Chondrocyte (in vitro differentiated cells): ENCODE results near the gene B3GNT8. TPM values are rescaled to one million over a fixed set of nuclear protein-coding genes. Genes with fewer than 3 reads are reported as not detected.
A peak's percentile ranks its signal among the peaks of the same experiment; 100 is the strongest.

ENCODE experiments used
- DNase-seq: peaks from one replicate; pipeline ENCODE4 v3.0.0; 2021; ENCODE audit warnings: mixed read lengths, low spot score
- H3K27ac Mint-ChIP-seq: one replicate; pipeline ENCODE4 v1.8.0; 2021; ENCODE audit warnings: mild to moderate bottlenecking, moderate library complexity, mixed read lengths; ENCODE audit not compliant: unreplicated experiment
- H3K27me3 Mint-ChIP-seq: 2 replicates; pipeline ENCODE4 v1.8.0; 2021; ENCODE audit warnings: low read depth, mixed read lengths
- H3K36me3 Mint-ChIP-seq: 2 replicates; pipeline ENCODE4 v1.8.0; 2021; ENCODE audit warnings: low read depth, mixed read lengths
- H3K4me1 Mint-ChIP-seq: 2 replicates; pipeline ENCODE4 v1.8.0; 2021; ENCODE audit warnings: low read depth, mild to moderate bottlenecking, mixed read lengths
- H3K4me3 Mint-ChIP-seq: one replicate; pipeline ENCODE4 v1.8.0; 2021; ENCODE audit warnings: mild to moderate bottlenecking, moderate library complexity, mixed read lengths; ENCODE audit not compliant: unreplicated experiment
- H3K9me3 Mint-ChIP-seq: 2 replicates; pipeline ENCODE4 v1.8.0; 2021; ENCODE audit warnings: low read depth, mixed read lengths
- total RNA-seq: library from RNA; stranded (reverse); gene quantifications from 3 replicates; pipeline ENCODE4 v1.2.1, GENCODE V29; 2021
- TF ChIP-seq, protein P1 (sequence below): fragments of 200-600 bp; sonication (generic); IDR thresholded peaks from 2 replicates; pipeline ENCODE4 v1.5.0; 2021; ENCODE audit warnings: antibody characterized with exemption, mild to moderate bottlenecking, moderate library complexity

B3GNT8 gene
- total RNA-seq, 1 donor from 2014 or later = 0.70 TPM

DNA sequence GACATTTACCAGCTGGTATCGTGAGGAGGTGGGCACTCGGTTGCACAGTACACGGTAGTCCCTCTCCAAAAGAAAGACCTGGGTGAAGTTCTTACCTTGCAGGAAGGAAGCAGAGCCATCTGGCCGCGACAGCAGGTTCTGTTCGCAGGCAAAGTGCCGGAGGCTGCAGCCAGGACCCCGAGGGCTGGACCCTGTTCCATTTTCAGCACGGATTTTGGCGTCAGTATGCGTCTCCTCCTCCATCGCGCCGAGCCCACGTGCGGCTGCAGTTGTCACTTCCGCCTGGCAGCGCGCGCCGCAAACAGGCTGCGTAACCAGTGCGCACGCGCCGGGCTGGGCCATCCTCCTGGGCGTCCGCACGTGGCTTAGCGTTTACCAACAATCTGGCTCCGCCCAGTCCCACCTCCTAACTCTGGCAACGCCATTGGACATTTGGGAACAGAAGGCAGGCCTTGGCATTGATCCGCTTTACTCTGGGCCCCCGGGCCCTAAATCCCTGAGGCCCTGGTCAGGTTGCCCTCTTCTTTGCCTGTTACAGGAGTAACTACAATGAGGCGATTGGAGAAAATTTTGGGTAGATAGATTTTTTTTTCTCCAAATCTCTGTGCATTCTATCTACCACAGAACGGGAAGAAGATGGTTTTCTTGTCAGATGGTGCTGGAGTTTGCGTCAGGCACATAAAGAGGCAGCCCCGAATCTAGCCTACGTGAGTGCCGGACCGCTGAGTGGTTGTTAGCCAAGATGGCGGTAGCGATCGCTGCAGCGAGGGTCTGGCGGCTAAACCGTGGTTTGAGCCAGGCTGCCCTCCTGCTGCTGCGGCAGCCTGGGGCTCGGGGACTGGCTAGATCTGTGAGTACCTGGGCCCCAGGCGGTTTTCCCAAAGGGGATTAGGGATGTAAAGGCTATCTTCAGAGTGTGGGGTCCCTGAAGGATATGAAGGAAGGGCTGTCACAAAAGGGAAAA lies 29.8 kb downstream of the B3GNT8 start, which contains the start of the genes BCKDHA and EXOSC5:
Gene BCKDHA, plus strand, starts transcription at position 733 of the 964 bp plus-strand sequence. Its CDS starts 10 bp downstream, at position 743.
Gene EXOSC5, minus strand, starts transcription at position 274 of the 964 bp plus-strand sequence. Its CDS starts 31 bp downstream, at position 243.
- Mint-ChIP-seq H3K36me3 (no peaks in the 10 kb centered on the region), H3K9me3 (no peaks in the 10 kb centered on the region), H3K4me1 (peaks cover 35% of the 10 kb centered on the region), H3K27ac (peak within 1 kb of the TSS; percentile 99), H3K4me3 (peak within 1 kb of the TSS; percentile 98), H3K27me3 (no peaks in the 10 kb centered on the region)
- TF ChIP-seq, protein P1, sequence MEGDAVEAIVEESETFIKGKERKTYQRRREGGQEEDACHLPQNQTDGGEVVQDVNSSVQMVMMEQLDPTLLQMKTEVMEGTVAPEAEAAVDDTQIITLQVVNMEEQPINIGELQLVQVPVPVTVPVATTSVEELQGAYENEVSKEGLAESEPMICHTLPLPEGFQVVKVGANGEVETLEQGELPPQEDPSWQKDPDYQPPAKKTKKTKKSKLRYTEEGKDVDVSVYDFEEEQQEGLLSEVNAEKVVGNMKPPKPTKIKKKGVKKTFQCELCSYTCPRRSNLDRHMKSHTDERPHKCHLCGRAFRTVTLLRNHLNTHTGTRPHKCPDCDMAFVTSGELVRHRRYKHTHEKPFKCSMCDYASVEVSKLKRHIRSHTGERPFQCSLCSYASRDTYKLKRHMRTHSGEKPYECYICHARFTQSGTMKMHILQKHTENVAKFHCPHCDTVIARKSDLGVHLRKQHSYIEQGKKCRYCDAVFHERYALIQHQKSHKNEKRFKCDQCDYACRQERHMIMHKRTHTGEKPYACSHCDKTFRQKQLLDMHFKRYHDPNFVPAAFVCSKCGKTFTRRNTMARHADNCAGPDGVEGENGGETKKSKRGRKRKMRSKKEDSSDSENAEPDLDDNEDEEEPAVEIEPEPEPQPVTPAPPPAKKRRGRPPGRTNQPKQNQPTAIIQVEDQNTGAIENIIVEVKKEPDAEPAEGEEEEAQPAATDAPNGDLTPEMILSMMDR = peak; percentile 12
- DNase-seq = peak; percentile 99

DNA sequence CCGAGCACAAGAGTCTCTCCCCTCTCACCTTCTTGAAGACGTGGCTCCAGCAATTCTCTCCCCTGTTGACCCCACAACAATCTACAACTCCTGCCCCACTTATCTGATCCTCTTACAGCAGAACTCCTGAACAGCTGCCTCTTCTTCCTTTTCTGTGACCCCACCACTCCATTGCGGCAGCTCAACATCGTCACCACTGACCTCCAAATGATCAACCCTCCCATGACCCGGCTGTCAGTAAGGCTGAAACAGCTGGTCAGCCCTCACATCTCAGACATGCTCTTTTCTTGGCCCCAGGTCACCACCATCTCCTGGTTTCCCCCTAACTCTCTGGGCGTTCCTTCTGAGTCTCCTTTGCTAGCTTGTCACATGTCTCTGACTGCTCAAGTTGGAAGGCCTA lies 31.8 kb downstream of the B3GNT8 start:
- no peak overlapping the region for H3K27ac Mint-ChIP-seq
- H3K4me3 Mint-ChIP-seq = peak overlapping the region; percentile 14
- H3K36me3 Mint-ChIP-seq = peaks cover 3% of the 10 kb centered on the region

GRCh38 chr19:41392775-41393174 lies 34.4 kb downstream of the B3GNT8 start:
- DNase-seq = no peak
- peaks cover 3% of the 10 kb centered on the region for H3K36me3 Mint-ChIP-seq
- H3K4me3 Mint-ChIP-seq = no peak overlapping the region
- H3K9me3 Mint-ChIP-seq = no peaks in the 10 kb centered on the region
- H3K27ac Mint-ChIP-seq = no peak overlapping the region
- H3K27me3 Mint-ChIP-seq = no peaks in the 10 kb centered on the region
- TF ChIP-seq, protein P1 = no peak
- H3K4me1 Mint-ChIP-seq = peaks cover 18% of the 10 kb centered on the region

More for the DNA sequence above, 31.8 kb downstream of the B3GNT8 start:
- TF ChIP-seq, protein P1 = no peak
- H3K9me3 Mint-ChIP-seq = no peaks in the 10 kb centered on the region
- no peak for DNase-seq
- peaks cover 35% of the 10 kb centered on the region for H3K4me1 Mint-ChIP-seq
- no peaks in the 10 kb centered on the region for H3K27me3 Mint-ChIP-seq

DNA sequence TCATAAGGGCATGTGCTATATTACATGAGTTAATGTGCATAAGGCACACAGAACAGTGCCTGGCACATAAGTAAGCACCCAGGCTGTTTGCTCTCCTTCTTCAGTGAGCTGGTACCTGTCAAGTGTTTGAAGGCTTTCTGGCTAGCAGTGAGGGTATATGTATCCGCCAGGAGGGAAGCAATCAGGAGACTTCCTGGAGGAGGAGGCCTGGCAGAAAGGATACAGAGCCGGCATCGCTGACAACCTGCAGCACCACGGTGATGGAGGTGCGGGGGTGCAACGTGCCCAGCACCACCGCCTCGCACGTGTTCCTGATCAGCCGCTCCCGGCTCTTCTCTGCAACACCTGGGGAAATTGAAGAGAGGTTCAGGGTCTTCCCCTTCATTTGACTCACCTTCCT lies 35.6 kb downstream of the B3GNT8 start:
- Mint-ChIP-seq H3K9me3 (no peaks in the 10 kb centered on the region), H3K27me3 (no peaks in the 10 kb centered on the region), H3K4me1 (peaks cover 11% of the 10 kb centered on the region), H3K4me3 (no peak overlapping the region), H3K27ac (no peak overlapping the region), H3K36me3 (peaks cover 3% of the 10 kb centered on the region)
- TF ChIP-seq, protein P1 = no peak
- DNase-seq = no peak

GRCh38 chr19:41386442-41386841 lies 40.7 kb downstream of the B3GNT8 start:
- H3K27me3 Mint-ChIP-seq = no peaks in the 10 kb centered on the region
- no peaks in the 10 kb centered on the region for H3K9me3 Mint-ChIP-seq
- H3K4me3 Mint-ChIP-seq = no peak overlapping the region
- H3K36me3 Mint-ChIP-seq = peaks cover 3% of the 10 kb centered on the region
- TF ChIP-seq, protein P1 = no peak
- no peak overlapping the region for H3K27ac Mint-ChIP-seq
- H3K4me1 Mint-ChIP-seq = no peaks in the 10 kb centered on the region
- no peak for DNase-seq
